ENCODE measurements around the gene ENDOV. TPM values are rescaled to one million over a fixed set of nuclear protein-coding genes. Genes with fewer than 3 reads are reported as not detected.

The ENDOV gene
- total RNA-seq, 1 experiment from 2014 or later = 45.6 TPM

- Histone ChIP-seq H3K4me3 (replicated peaks in 1 of 2; ENCODE audit: low read depth in 1 of 2, low read length in 2 of 2) (no peak overlapping the region), H3K4me1 (ENCODE audit: control insufficient read depth in 1 of 2, insufficient read depth in 2 of 2, low read length in 2 of 2) (peaks cover 6 to 26% of the 10 kb centered on the region in 2 experiments; a peak in 3 of 4 replicates), H3K27me3 (ENCODE audit: insufficient read depth, low read length) (no peaks in the 10 kb centered on the region; the same call in 1 of the 2 replicates), H3K79me2 (ENCODE audit: insufficient read depth, low read length) (no peaks in the 10 kb centered on the region), H3K4me2 (ENCODE audit: low read length) (no peak overlapping the region), H3K9me2 (ENCODE audit: insufficient read depth) (no peaks in the 10 kb centered on the region), H2AFZ (ENCODE audit: low read depth, low read length, poor library complexity, severe bottlenecking) (no peak overlapping the region), H3K9me3 (ENCODE audit: control insufficient read depth in 1 of 2, insufficient read depth in 1 of 2, low read depth in 1 of 2, low read length in 2 of 2) (no peaks in the 10 kb centered on the region), H3K9ac (ENCODE audit: low read length) (no peak overlapping the region), H3K36me3 (ENCODE audit: control insufficient read depth in 1 of 2, insufficient read depth in 2 of 2, low read length in 2 of 2) (no peaks in the 10 kb centered on the region), H4K20me1 (ENCODE audit: insufficient read depth) (no peaks in the 10 kb centered on the region), H3K27ac (ENCODE audit: low read depth, low read length) (no peak overlapping the region)
- ChIA-PET POLR2A (no interaction called here), RAD21 (ENCODE audit: low non-redundant PET in 1 of 2, low total read pairs in 2 of 2, uncharacterized antibody in 2 of 2, unreplicated experiment in 2 of 2) (no interaction called here), CTCF (no interaction called here)
- no peak for TF ChIP-seq POLR2AphosphoS5 (IDR thresholded peaks at IDR 0.05; ENCODE audit: low read depth, low read length)
- no peak for TF ChIP-seq ZFX (IDR thresholded peaks at IDR 0.05)
- TF ChIP-seq EGR1 (IDR thresholded peaks at IDR 0.05; ENCODE audit: low read depth) = no peak
- TF ChIP-seq ZNF274 (IDR thresholded peaks at IDR 0.05; ENCODE audit: low read depth, low read length) = no peak
- no peak for TF ChIP-seq CTCF (IDR thresholded peaks at IDR 0.05 in 2 of 3, conservative IDR thresholded peaks at IDR 0.05 in 1 of 3; ENCODE audit: borderline replicate concordance in 1 of 3, insufficient read depth in 1 of 3, low read depth in 2 of 3, low read length in 2 of 3)
- TF ChIP-seq, protein P1, sequence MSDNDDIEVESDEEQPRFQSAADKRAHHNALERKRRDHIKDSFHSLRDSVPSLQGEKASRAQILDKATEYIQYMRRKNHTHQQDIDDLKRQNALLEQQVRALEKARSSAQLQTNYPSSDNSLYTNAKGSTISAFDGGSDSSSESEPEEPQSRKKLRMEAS (IDR thresholded peaks at IDR 0.05) = no peak
- TF ChIP-seq YY1 (IDR thresholded peaks at IDR 0.05; ENCODE audit: extremely low read depth, insufficient replicate concordance, low read depth, low read length) = no peak
- TF ChIP-seq ATF3 (IDR thresholded peaks at IDR 0.05) = no peak
- TF ChIP-seq FOSL1 (IDR thresholded peaks at IDR 0.05; ENCODE audit: low read depth) = no peak
- no peak for TF ChIP-seq ZBTB33 (IDR thresholded peaks at IDR 0.05; ENCODE audit: extremely low read depth, insufficient replicate concordance, low read length)
- no peak for TF ChIP-seq ELF1 (IDR thresholded peaks at IDR 0.05; ENCODE audit: borderline replicate concordance, low read depth)
- TF ChIP-seq, protein P2, sequence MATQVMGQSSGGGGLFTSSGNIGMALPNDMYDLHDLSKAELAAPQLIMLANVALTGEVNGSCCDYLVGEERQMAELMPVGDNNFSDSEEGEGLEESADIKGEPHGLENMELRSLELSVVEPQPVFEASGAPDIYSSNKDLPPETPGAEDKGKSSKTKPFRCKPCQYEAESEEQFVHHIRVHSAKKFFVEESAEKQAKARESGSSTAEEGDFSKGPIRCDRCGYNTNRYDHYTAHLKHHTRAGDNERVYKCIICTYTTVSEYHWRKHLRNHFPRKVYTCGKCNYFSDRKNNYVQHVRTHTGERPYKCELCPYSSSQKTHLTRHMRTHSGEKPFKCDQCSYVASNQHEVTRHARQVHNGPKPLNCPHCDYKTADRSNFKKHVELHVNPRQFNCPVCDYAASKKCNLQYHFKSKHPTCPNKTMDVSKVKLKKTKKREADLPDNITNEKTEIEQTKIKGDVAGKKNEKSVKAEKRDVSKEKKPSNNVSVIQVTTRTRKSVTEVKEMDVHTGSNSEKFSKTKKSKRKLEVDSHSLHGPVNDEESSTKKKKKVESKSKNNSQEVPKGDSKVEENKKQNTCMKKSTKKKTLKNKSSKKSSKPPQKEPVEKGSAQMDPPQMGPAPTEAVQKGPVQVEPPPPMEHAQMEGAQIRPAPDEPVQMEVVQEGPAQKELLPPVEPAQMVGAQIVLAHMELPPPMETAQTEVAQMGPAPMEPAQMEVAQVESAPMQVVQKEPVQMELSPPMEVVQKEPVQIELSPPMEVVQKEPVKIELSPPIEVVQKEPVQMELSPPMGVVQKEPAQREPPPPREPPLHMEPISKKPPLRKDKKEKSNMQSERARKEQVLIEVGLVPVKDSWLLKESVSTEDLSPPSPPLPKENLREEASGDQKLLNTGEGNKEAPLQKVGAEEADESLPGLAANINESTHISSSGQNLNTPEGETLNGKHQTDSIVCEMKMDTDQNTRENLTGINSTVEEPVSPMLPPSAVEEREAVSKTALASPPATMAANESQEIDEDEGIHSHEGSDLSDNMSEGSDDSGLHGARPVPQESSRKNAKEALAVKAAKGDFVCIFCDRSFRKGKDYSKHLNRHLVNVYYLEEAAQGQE (IDR thresholded peaks at IDR 0.05; ENCODE audit: low read depth) = no peak
- no peak for TF ChIP-seq CEBPB (IDR thresholded peaks at IDR 0.05; ENCODE audit: low read depth)
- TF ChIP-seq RAD21 (IDR thresholded peaks at IDR 0.05; ENCODE audit: low read depth) = no peak
- no peak for TF ChIP-seq SIN3A (IDR thresholded peaks at IDR 0.05; ENCODE audit: low read depth)
- no peak for TF ChIP-seq CBX3 (IDR thresholded peaks at IDR 0.05; ENCODE audit: low read depth)
- BruUV-seq (replicated peaks) = no TSS peak
- no peak for ATAC-seq
- DNase-seq (ENCODE audit: low read depth, low spot score) = no peak
- intact Hi-C loops (cut with micrococcal nuclease) = loop anchor here (10.0 kb wide), 2 partner anchors 125 to 445 kb away; no protein-coding TSS in a partner anchor
Measured at GRCh38 chr17:80449930-80450576, 35.1 kb downstream of the ENDOV start.

Data from HCT116 (cell line).